Chondrocyte (in vitro differentiated cells): Measurements from ENCODE around the gene NUB1. TPM values are rescaled to one million over a fixed set of nuclear protein-coding genes. Genes with fewer than 3 reads are reported as not detected.

Source experiments
- DNase-seq: peaks from one replicate; pipeline ENCODE4 v3.0.0; 2021; ENCODE audit warnings: mixed read lengths, low spot score
- H3K27ac Mint-ChIP-seq: one replicate; pipeline ENCODE4 v1.8.0; 2021; ENCODE audit warnings: mild to moderate bottlenecking, moderate library complexity, mixed read lengths; ENCODE audit not compliant: unreplicated experiment
- H3K27me3 Mint-ChIP-seq: 2 replicates; pipeline ENCODE4 v1.8.0; 2021; ENCODE audit warnings: low read depth, mixed read lengths
- H3K36me3 Mint-ChIP-seq: 2 replicates; pipeline ENCODE4 v1.8.0; 2021; ENCODE audit warnings: low read depth, mixed read lengths
- H3K4me1 Mint-ChIP-seq: 2 replicates; pipeline ENCODE4 v1.8.0; 2021; ENCODE audit warnings: low read depth, mild to moderate bottlenecking, mixed read lengths
- H3K4me3 Mint-ChIP-seq: one replicate; pipeline ENCODE4 v1.8.0; 2021; ENCODE audit warnings: mild to moderate bottlenecking, moderate library complexity, mixed read lengths; ENCODE audit not compliant: unreplicated experiment
- H3K9me3 Mint-ChIP-seq: 2 replicates; pipeline ENCODE4 v1.8.0; 2021; ENCODE audit warnings: low read depth, mixed read lengths
- total RNA-seq: library from RNA; stranded (reverse); gene quantifications from 3 replicates; pipeline ENCODE4 v1.2.1, GENCODE V29; 2021
- TF ChIP-seq, protein P1 (sequence below): fragments of 200-600 bp; sonication (generic); IDR thresholded peaks from 2 replicates; pipeline ENCODE4 v1.5.0; 2021; ENCODE audit warnings: antibody characterized with exemption, mild to moderate bottlenecking, moderate library complexity

Gene NUB1
- total RNA-seq, 1 donor from 2014 or later, result 50.3 TPM

DNA sequence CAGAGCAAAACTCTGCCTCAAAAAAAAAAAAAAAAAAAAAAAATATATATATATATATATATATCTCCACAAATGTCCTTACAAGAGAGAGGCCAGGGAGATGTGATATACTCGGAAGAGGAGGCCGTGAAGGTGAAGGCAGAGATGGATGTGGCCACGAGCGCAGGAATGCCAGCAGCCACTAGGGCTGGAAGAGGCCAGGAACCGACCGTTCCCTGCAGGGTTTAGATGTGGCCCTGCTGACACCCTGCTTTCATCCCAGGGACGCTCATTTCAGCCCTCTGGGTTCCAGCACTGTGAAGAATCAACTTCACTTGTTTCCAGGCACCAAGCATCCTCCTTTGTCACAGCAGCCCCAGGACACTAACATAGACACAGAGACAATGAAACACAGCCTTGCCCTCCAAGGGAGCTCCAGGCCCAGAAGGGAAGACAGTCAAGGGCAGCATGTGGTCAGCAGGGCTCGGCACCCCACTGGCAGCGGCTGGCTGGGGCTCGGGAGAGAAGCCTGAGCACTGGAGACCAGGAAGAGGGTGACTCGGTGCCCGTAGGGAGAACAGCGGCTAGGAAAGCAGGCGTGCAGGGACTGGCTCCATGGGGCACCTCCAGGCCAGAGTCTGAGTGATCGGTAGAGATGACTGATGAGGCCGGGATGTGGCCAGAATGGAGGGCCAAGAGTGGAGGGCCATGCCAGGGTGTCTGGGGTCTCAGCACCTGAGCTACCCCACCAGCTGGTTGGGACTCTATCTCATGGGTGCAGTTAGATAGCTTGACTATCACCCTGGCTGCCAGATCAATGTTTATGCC is 60.6 kb downstream of the NUB1 start:
- no peaks in the 10 kb centered on the region for H3K9me3 Mint-ChIP-seq
- peaks cover 30% of the 10 kb centered on the region for H3K27me3 Mint-ChIP-seq
- TF ChIP-seq, protein P1, sequence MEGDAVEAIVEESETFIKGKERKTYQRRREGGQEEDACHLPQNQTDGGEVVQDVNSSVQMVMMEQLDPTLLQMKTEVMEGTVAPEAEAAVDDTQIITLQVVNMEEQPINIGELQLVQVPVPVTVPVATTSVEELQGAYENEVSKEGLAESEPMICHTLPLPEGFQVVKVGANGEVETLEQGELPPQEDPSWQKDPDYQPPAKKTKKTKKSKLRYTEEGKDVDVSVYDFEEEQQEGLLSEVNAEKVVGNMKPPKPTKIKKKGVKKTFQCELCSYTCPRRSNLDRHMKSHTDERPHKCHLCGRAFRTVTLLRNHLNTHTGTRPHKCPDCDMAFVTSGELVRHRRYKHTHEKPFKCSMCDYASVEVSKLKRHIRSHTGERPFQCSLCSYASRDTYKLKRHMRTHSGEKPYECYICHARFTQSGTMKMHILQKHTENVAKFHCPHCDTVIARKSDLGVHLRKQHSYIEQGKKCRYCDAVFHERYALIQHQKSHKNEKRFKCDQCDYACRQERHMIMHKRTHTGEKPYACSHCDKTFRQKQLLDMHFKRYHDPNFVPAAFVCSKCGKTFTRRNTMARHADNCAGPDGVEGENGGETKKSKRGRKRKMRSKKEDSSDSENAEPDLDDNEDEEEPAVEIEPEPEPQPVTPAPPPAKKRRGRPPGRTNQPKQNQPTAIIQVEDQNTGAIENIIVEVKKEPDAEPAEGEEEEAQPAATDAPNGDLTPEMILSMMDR, result no peak
- no peaks in the 10 kb centered on the region for H3K36me3 Mint-ChIP-seq
- peak; percentile 90 for DNase-seq
- no peak overlapping the region for H3K4me3 Mint-ChIP-seq
- H3K4me1 Mint-ChIP-seq, result peaks cover 20% of the 10 kb centered on the region
- no peak overlapping the region for H3K27ac Mint-ChIP-seq

DNA sequence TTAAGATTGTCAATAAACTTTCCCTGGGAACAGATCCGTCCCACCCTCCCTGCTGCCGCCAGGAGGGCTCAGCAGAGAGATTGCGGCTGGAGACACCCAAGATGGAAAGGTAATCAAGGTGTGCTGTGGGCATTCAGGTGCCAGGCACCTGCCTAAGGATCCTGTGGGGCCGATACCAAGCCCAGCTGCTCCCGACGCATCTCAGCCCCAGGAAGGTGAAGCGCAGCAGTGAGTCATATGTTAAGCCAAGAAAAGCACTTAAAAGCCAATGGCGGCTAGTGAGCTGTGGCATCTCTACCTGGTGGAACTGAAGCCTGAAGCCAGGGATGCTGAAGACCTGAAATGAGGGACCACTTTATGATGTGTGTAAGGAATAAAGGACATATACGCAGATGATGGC is 62.2 kb downstream of the NUB1 start:
- Mint-ChIP-seq H3K9me3 (no peaks in the 10 kb centered on the region), H3K27me3 (peaks cover 33% of the 10 kb centered on the region), H3K27ac (no peak overlapping the region), H3K36me3 (peaks cover under 1% of the 10 kb centered on the region), H3K4me3 (no peak overlapping the region), H3K4me1 (peaks cover 22% of the 10 kb centered on the region)
- TF ChIP-seq, protein P1, result peak; percentile 19
- DNase-seq, result no peak

DNA sequence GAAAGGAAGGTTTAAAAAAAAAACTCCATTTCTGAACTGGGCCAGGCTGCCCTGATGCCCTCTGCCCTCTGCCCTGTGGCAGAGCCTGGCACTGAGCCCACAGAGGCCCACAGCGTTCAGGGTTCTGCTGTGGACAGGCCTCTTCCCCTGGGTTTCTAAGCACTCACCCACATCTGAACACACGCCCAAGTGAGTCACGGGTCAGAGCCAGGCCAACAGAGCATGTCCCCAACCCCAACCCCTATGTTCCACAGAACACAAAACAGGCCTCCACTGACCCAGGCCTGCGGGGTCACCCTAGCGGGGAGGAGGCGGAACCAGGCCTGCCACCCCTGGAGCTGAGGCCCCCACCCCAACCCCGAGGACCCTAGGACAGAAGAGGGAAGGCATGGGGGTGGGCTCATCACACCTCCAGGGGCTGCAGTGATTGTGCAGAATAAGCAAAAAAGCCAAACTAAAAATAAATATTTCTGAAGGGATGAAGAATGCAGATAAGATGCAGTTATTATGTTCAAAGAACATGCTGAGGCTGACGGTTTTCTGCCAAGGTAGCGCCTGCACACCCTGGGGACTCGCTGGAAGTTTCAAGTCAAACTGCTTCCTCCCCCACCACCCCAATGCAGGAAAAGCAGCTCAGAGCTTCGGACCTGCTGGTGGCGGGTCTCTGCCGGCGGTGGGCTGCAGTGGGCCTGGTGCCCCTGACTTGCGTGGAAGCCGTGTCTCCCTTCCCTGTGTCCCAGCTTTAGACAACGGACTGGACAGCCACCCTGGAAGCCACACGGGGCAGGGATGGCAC is 62.8 kb downstream of the NUB1 start:
- DNase-seq, result peak; percentile 59
- Mint-ChIP-seq H3K27ac (no peak overlapping the region), H3K4me3 (no peak overlapping the region), H3K36me3 (peaks cover 1% of the 10 kb centered on the region), H3K27me3 (peaks cover 33% of the 10 kb centered on the region), H3K9me3 (no peaks in the 10 kb centered on the region), H3K4me1 (peaks cover 24% of the 10 kb centered on the region)
- TF ChIP-seq, protein P1, result no peak

DNA sequence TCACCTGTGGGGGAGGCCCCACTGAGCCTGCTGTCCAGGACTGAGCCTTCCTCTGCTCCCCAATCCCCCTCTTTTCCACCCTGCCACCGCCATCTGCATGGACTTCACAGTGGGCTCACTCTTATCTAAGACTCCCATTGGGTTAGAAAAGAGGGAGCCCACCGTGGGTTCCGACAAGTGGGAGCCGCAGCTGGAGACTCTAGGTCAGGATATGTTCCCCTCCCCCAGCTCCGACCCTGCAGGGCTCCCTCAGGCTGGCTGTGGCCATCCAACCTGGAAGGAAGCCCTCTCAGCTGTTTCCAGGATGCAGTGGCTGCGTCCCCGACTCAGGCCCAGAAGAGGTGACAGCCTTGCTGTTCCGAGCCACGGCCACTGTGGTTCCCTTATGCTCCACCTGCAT is 63.4 kb downstream of the NUB1 start:
- Mint-ChIP-seq H3K27ac (no peak overlapping the region), H3K36me3 (peaks cover 1% of the 10 kb centered on the region), H3K4me3 (no peak overlapping the region), H3K9me3 (no peaks in the 10 kb centered on the region), H3K27me3 (peaks cover 27% of the 10 kb centered on the region), H3K4me1 (peaks cover 24% of the 10 kb centered on the region)
- DNase-seq, result no peak
- TF ChIP-seq, protein P1, result no peak

DNA sequence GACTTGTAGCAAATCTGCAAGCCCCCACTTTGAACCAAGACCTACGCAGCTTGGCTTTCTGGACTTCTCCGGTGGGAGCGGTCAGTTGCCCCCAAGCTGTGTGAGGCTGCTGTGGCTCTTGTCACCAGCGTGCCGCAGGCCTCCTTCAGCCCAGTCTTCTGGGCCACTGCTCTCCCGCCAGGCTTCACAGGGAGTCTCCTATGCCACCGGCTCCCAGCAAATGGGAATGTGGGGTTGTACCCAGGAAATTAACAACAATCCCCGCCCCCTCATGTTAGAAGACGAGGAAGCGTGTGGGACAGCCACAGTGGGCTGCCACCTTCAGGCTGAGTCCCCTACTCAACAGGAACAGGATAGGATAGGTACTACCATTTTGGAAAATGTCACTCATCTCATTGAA is 64.0 kb downstream of the NUB1 start:
- H3K27me3 Mint-ChIP-seq, result peaks cover 23% of the 10 kb centered on the region
- peaks cover 28% of the 10 kb centered on the region for H3K4me1 Mint-ChIP-seq
- TF ChIP-seq, protein P1, result no peak
- no peaks in the 10 kb centered on the region for H3K9me3 Mint-ChIP-seq
- no peak overlapping the region for H3K4me3 Mint-ChIP-seq
- DNase-seq, result peak; percentile 65
- H3K36me3 Mint-ChIP-seq, result peaks cover 1% of the 10 kb centered on the region
- no peak overlapping the region for H3K27ac Mint-ChIP-seq
